ENCODE measurements around the gene PDZD2.
"Not testable (repeated sequence)": the region's sequence is repeated elsewhere in the genome, so short reads cannot be mapped to it uniquely, and the experiment has no call there.

Gene PDZD2

DNA sequence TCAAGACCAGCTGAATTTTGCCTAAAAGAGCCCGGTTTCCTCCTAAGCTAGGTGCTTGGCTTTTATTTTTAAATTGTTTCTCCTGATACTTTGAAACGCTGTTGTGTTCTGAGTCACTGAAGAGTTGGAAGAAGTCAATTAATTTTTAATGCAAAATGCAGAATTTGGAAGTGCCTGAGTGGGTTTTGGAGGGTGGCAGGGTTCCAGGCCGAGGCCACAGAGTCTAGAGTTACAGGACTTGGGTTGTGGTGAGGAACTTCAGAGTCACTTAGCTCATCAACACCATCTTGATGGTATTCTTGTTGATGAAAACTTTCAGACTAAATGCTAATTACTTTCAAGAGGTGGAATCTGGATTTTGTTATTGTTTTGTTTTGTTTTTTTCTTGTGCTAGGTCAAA lies 130.6 kb downstream of the PDZD2 start:
- no peak for DNase-seq (ENCODE audit: low read depth)

GRCh38 chr5:31770132-31770720 lies 131.3 kb downstream of the PDZD2 start:
- no peak for DNase-seq (ENCODE audit: low read depth)

GRCh38 chr5:31770998-31771397 lies 132.1 kb downstream of the PDZD2 start:
- DNase-seq (ENCODE audit: low read depth) = no peak

DNA sequence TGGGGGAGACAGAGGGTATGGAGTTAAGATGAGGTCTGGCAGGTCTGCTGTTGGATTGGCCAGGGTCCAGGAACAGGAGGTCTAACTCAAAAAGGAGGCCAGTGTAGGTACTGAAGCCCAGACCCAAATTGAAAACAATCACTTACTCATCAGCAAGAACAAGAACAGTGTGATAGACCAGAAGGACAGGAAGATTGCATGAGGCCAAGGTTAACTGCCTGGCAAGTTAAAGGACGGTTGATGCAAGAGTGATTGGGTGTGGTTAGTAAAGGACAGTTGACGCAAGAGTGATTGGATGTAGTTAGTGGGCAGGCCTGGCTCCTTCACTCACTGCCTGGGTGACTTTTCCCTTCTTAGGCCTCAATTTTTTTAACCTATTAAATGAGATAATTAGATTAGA lies 132.6 kb downstream of the PDZD2 start:
- no peak for DNase-seq (ENCODE audit: low read depth)

- DNase-seq (ENCODE audit: low read depth) = not testable (repeated sequence)
These were observed 137.4 kb downstream of the PDZD2 start for GRCh38 chr5:31776294-31776693.

DNA sequence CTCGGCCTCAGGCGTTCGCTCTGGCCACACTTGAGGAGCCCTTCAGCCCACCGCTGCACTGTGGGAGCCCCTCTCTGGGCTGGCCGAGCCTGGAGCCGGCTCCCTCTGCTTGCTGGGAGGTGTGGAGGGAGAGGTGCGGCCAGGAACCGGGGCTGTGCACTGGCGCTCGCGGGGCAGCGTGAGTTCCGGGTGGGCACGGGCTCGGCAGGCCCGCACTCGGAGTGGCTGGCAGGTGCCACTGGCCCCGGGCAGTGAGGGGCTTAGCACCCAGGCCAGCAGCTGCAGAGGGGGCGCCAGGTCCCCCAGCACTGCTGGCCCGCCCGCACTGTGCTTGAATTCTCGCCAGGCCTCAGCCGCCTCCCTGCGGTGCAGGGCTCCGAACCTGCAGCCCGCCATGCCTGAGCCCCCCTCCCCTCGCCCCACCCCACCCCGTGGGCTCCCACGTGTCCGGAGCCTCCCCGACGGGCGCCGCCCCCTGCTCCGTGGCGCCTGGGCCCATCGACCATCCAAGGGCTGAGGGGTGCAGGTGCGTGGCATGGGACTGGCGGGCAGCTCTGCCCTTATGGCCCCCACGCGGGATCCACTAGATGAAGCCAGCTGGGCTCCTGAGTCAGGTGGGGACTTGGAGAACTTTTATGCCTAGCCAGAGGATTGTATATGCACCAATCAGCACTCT lies 138.2 kb downstream of the PDZD2 start:
- DNase-seq (ENCODE audit: low read depth) = no peak

- no peak for DNase-seq (ENCODE audit: low read depth)
These were observed 142.8 kb downstream of the PDZD2 start for GRCh38 chr5:31781772-31782171.

DNA sequence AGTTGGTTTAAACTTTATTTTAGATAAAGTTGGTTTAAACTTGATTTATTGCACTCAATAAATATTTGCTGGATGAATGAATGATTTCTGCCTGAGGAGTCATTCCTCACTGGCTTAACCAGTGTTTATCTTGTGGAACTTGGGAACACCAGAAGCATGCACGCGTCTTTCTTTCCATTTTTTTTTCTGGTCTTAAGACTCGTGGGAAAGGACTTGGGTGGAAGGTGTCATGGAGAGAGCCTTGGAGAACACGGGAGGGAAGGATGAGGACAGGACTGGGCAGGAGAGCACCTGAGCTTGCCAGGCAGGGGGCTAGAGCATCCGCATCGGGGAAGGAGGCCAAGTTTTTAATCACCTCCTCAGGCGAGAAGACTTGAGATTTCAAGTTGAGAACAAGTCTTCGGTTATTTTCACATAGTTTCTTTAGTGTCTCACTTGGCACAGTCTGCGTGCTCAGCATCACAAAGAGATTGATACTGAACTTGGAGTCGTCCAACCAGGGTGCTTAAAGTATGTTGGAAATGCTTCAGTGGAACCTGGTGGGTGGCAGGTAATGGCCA lies 144.2 kb downstream of the PDZD2 start:
- DNase-seq (ENCODE audit: low read depth) = no peak

- no peak for DNase-seq (ENCODE audit: low read depth)
These were observed 144.8 kb downstream of the PDZD2 start for GRCh38 chr5:31783731-31784130.

GRCh38 chr5:31786090-31786631 lies 147.2 kb downstream of the PDZD2 start:
- DNase-seq (ENCODE audit: low read depth) = no peak

GRCh38 chr5:31794009-31794408 lies 155.1 kb downstream of the PDZD2 start:
- no peak for DNase-seq (ENCODE audit: low read depth)

- no peak for DNase-seq (ENCODE audit: low read depth)
These were observed 159.2 kb downstream of the PDZD2 start for GRCh38 chr5:31798168-31798567.

- no peak for DNase-seq (ENCODE audit: low read depth)
These were observed 161.4 kb downstream of the PDZD2 start for GRCh38 chr5:31800351-31800750.

DNA sequence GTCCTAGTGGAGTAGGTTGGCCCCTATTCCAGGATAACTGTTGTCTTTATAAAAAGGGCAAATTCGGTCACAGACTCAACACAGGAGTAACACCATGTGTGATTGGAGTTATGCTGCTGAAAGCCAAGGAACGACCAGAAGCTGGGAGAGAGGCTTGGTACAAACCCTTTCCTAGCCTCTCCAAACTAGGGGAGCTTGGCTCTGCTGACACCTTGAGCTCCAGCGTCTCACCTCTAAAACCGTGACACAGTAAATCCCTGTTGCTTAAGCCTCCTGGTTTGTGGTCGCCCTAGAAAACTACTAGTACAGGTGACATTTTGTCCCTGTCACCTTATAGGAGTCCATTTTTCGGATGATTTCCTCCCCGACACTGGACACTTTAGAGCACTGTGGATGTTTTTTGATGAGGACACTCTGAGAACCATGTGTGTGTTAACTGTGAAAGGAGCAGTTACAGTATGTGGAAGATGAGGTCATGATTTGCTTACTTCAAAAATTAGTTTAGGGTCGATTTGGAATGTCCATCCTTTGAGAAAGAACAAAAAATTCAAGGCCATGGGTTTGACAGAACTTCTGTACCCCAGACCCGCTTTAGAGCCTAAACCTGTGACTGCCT lies 167.0 kb downstream of the PDZD2 start:
- DNase-seq (ENCODE audit: low read depth) = no peak

- no peak for DNase-seq (ENCODE audit: low read depth)
These were observed 167.6 kb downstream of the PDZD2 start for GRCh38 chr5:31806561-31806960.

DNA sequence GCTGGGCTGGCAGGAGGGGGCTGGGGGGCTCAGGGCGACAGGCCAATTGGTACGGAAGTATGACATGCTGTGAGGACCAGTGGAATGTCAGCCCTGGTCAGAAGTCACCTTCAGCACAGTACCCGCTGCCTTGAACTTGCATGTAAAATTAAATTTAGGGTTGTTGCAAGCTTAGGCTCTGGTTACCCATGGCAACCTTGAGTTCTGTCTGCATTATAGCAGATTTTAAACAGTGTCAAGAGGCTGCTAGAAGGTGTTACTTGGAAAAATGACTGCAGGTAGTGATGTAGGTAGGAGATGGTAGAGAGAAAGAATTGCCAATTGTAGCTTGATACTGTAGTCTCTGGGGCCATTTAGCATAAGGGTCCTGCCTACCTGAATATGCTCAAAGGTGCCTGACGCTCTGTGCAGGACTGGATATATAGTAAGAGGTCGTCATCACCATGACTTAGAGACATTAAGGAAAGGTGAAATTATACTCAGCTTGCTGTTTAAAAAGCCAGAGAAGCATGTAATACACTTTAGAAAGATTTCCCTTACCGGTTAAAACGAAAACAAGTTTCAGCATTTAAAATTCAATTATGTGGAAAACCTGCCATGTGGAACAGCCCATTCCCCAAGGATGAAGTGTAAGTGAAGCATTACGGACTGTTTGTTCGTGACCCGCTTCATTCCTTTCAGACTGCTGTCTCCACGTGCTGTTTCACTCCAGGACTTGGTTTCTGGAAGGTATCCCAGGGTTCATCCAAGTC lies 169.0 kb downstream of the PDZD2 start:
- DNase-seq (ENCODE audit: low read depth) = no peak

DNA sequence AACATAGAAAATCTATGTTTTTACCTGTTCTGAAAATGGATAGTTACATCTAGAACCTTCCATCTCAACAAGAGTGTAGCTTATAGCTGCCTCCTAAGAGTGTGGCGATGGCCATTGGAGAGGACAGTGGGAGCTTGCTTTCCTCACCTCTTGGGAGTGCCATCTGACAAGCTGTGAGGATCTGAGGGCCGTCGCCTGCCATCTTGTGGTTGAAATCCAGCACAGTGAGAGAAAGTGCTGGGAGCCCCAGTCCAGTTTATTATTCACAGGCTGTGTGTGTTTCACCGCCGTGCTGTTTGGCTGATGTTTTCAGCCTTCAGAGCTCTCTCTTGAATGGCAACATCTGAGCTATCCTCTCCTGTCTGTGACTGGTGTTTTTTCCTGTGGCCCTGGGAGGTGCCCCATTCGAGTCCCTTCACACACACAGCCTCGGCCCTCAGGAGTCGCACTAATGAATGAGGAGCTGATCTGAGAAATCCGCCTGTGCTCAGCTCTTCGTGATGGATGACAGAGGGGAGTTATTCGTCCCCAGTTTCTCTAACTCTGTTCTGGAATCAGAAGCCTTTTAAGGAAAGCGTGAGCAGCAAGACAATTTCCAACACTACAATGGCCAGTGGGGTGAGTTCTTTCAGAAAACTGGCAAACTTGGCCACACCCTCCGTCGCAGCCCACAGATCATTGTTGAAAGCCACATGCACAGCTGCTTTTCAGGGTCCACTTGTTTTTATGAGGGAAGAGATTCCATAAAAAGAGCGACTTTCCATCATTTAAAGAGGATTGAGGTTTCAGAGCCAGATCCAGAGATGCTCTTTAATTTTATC lies 170.3 kb downstream of the PDZD2 start:
- no peak for DNase-seq (ENCODE audit: low read depth)

GRCh38 chr5:31811210-31811609 lies 172.3 kb downstream of the PDZD2 start:
- DNase-seq (ENCODE audit: low read depth) = no peak

DNA sequence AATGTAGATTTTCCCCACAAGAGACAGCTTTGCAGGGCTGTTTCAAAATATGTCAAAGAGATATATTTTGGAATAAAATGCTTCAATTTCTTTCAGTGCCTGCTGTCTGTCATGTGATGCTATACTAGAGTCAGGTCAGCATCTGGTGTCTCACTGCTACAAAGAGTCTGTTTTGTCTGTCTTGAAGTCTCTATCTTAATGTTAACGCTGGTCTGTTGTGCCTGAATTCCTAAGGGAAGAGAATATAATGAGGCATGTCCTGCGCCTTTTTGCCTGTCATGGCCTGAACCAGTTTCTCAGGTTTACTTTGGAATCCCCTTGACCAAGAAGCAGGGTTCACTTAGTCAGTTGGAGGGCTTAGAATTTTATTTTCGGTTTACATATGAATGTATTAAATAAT lies 176.4 kb downstream of the PDZD2 start:
- DNase-seq (ENCODE audit: low read depth) = no peak

GRCh38 chr5:31819926-31820516 lies 181.1 kb downstream of the PDZD2 start:
- no peak for DNase-seq (ENCODE audit: low read depth)

DNA sequence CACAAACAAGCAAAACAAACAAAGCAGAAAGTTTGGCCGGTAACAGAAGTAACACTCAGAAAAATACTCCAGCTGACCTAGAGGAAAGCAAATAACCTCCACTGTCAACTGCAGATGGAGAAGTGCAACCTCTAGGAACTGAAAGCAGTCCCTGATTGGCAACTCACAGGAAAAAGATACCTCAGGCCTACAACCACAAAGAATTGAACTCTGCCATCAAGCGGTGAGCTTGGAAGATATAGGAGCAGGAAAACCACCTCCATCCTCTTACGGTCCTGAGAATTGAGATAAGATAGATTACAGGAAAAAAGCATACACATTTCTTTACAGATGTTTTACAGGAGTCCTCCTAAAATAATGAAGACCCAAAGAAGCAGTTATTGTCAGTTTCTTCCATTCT lies 184.5 kb downstream of the PDZD2 start:
- DNase-seq (ENCODE audit: low read depth) = no peak
